ENCODE results near the gene C2CD2L.
"Not testable (repeated sequence)": the region's sequence is repeated elsewhere in the genome, so short reads cannot be mapped to it uniquely, and the experiment has no call there.

Gene C2CD2L

DNA sequence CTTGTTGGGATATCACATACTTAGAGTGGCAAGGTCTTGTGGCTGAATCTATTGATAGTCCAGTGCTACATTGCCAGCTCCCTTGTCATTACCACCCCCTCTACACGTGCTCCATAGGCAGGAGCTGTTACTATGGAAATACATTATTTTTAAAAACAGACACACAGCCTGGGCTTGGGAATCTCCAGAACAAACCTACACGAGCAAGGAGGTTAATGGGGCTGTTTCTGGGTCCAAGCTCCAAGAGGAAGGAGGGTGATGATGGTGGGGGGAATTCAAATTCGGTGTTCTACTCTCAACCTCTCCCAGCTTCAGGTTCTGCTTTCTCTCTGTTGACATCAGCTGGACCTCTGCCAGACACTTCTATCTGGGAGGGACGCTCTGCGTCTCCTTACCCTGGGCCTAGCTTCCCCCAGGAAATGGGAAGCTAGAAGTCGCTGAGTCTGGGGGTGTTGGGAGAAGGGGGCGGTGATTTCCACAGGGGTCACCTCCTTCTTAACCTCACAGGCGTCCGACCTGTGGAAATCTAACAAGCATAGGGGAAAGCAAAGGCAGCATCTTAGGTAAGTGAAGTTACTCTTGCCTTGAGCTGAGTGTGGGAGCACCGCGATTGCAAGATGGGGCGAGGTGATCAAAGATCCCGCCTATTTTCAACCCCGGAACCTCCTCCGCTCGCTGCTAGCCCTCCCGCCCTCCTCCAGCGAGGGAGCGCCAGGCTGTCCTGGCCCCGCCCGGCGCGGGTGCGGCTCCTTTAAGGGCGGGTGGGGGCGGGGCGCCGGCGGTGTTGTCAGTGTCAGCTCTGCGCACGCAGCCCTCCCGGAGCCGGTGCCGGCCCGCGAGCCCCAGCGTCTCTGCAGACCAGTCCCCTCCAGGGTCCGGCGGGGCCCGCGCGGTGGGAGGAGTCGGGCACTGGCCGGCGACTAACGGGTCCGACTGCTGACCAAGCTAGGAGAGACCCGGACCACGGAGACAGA lies at the start of gene C2CD2L:
Gene C2CD2L, plus strand, starts transcription at position 781 of the 974 bp plus-strand sequence. CDS start 398 bp downstream, outside the sequence.
- DNase-seq (ENCODE audit: low read depth in 3 of 3) = peak; percentile 76 to 87 (median 79)

GRCh38 chr11:119059128-119059527 lies 48.0 kb upstream of the C2CD2L start:
- DNase-seq (ENCODE audit: low read depth in 3 of 3) = not testable (repeated sequence)

DNA sequence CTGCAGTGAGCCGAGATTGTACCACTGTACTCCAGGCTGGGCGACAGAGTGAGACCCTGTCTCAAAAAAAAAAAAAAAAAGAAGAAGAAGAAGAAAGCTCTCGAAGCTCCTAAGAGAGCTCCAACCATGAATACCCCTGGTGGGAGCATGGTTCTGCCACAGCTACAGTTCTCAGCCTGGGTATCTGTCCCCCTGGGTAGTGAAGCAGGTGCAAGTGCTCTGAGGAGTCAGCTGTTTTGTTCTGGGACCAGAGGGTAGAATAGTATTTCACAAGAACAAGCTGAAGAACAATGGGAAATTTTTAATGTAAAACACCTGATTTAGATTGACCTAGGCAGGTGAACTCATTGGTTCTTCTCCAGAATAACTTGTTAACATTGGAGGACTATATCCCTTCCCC lies 45.9 kb upstream of the C2CD2L start:
- DNase-seq (ENCODE audit: low read depth in 3 of 3) = no peak

GRCh38 chr11:119062779-119063178 lies 44.4 kb upstream of the C2CD2L start:
- no peak for DNase-seq (ENCODE audit: low read depth in 3 of 3)

DNA sequence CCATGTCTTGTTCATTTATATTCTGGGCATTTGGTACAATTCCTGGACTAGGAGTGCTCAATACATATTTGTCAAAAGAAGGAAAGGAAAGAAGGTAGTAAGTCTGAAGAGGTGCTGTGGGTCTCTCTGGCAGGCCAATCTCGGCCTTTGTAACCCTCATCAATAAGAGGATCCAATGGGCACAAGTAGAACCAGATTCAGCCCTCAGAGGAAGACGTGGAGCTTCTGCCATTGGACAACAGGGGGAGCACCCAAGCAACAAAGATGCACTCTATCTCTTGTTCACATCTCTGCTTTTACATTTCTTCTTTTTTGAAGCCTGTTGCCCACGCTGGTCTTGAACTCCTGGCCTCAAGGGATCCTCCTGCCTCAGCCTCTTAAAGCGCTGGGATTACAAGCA lies 41.8 kb upstream of the C2CD2L start:
- peak in 2 of 3 experiments; percentile 12 to 18 for DNase-seq (ENCODE audit: low read depth in 3 of 3)

- peak; percentile 94 to 97 (median 94) for DNase-seq (ENCODE audit: low read depth in 3 of 3)
Observed at GRCh38 chr11:119067371-119068222, 39.5 kb upstream of the C2CD2L start, which contains the start of gene VPS11. TSS of gene VPS11 (plus strand) at chr11:119067818. CDS start at chr11:119067824, 6 bp downstream.

DNA sequence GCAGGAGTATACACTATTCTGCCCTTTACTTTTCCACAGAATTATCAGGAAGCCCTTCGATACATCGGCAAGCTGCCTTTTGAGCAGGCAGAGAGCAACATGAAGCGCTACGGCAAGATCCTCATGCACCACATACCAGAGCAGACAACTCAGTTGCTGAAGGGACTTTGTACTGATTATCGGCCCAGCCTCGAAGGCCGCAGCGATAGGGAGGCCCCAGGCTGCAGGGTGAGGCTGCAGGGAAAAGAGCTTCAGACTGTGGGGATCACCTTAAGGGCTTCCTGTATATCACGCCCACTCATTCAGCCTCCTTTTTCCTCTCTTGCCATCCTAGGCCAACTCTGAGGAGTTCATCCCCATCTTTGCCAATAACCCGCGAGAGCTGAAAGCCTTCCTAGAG lies 29.3 kb upstream of the C2CD2L start:
- DNase-seq (ENCODE audit: low read depth in 3 of 3) = no peak

GRCh38 chr11:119078675-119079420 lies 28.3 kb upstream of the C2CD2L start:
- DNase-seq (ENCODE audit: low read depth in 3 of 3) = no peak

GRCh38 chr11:119081682-119082260 lies 25.4 kb upstream of the C2CD2L start:
- no peak for DNase-seq (ENCODE audit: low read depth in 3 of 3)

DNA sequence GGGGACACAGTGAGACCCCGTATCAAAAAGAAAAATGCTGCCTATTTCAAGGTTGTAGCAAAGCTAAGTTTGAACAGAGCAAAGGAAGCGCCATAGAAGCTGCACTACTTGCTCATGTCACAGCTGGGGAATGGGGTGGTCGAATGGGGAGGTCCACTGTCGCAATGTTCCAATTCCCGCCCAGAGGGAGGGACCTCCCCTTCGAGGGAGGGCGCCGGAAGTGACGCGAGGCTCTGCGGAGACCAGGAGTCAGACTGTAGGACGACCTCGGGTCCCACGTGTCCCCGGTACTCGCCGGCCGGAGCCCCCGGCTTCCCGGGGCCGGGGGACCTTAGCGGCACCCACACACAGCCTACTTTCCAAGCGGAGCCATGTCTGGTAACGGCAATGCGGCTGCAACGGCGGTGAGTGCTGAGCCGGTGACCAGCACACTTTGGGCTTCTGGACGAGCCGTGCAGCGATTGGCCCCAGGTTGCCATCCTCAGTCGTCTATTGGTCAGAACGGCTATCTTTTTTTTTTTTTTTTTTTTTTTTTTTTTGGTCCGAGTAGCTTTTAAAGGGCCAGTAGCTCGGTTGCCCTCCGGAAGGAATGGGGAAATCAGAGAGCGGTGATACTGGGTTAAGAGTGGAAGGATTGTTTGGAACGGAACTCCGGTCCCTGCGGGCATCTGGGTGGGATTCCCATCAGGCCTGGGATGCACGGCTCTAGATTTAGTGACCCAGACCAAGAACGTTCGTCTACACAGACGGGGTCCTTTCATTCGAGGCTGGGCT lies 22.3 kb upstream of the C2CD2L start, which contains the start of gene HMBS:
Gene HMBS, plus strand, starts transcription at position 219 of the 774 bp plus-strand sequence. Its CDS starts 153 bp downstream, at position 372.
- peak; percentile 74 to 86 (median 86) for DNase-seq (ENCODE audit: low read depth in 3 of 3)

GRCh38 chr11:119085437-119085847 lies 21.7 kb upstream of the C2CD2L start:
- peak in 2 of 3 experiments; percentile 26 to 48 for DNase-seq (ENCODE audit: low read depth in 3 of 3)

GRCh38 chr11:119087123-119087522 lies 20.0 kb upstream of the C2CD2L start:
- DNase-seq (ENCODE audit: low read depth in 3 of 3) = no peak

- DNase-seq (ENCODE audit: low read depth in 3 of 3) = no peak
Observed at GRCh38 chr11:119087747-119088241, 19.4 kb upstream of the C2CD2L start.

DNA sequence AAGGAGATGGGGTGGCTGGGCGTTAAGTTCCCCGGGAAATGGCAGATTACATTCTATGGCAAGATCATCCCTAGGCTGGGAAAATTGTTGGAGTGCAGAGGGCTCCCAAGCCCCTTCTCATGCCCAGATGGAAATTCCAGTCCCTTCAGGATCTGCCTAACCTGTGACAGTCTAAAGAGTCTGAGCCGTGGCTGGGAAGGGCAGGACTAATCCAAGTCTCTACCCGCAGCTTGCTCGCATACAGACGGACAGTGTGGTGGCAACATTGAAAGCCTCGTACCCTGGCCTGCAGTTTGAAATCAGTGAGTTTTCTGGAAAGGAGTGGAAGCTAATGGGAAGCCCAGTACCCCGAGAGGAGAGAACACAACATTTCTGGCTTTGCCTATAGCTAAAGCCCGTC lies 18.7 kb upstream of the C2CD2L start:
- no peak for DNase-seq (ENCODE audit: low read depth in 3 of 3)

GRCh38 chr11:119089319-119089718 lies 17.8 kb upstream of the C2CD2L start:
- no peak for DNase-seq (ENCODE audit: low read depth in 3 of 3)

DNA sequence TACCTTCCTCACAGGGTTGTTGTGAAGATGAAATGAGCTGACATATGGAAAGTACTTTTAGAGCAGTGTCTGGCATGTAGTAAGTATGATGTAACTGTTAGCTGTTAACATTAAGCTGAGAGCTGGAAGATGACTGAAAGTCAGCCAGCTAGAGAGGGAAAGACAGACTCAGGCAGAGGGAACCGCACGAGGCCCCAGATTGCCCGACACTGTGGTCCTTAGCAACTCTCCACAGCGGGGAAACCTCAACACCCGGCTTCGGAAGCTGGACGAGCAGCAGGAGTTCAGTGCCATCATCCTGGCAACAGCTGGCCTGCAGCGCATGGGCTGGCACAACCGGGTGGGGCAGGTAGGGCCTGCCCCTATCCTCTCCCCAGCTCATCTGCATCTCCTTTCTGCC lies 16.0 kb upstream of the C2CD2L start:
- no peak for DNase-seq (ENCODE audit: low read depth in 3 of 3)

DNA sequence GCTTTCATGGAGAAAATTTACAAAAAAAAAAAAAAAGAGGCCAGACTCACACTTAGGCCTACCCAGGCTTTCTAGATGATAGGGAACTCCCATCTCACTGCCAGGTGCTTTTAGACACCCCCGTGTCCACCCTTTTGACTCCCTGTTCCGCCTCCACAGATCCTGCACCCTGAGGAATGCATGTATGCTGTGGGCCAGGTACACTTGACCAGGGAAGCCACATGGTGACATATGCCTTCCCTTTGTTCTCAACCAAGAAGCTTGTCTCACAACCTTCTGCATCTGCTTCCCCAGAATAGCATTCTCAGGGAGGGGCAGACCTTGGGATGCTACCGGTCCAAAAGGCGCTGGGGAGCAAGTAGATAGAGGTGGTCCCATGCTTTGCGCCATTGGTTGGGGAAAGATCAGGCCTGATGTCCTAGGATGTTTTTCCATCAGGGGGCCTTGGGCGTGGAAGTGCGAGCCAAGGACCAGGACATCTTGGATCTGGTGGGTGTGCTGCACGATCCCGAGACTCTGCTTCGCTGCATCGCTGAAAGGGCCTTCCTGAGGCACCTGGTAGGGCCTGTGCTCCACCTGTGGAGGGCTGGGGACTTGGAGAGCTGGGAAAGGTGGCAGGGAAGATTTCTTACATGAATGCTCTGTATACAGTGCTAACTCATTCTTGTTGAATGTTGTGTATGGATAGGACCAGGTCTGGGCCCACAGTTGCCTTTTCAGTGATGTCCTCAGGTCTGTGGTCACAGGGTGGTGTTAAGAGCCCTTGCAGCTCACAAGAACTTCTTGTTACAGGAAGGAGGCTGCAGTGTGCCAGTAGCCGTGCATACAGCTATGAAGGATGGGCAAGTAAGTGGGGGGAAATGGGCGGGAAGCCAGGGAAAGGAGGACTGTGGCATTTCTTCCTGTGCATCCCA lies 14.9 kb upstream of the C2CD2L start:
- no peak for DNase-seq (ENCODE audit: low read depth in 3 of 3)

DNA sequence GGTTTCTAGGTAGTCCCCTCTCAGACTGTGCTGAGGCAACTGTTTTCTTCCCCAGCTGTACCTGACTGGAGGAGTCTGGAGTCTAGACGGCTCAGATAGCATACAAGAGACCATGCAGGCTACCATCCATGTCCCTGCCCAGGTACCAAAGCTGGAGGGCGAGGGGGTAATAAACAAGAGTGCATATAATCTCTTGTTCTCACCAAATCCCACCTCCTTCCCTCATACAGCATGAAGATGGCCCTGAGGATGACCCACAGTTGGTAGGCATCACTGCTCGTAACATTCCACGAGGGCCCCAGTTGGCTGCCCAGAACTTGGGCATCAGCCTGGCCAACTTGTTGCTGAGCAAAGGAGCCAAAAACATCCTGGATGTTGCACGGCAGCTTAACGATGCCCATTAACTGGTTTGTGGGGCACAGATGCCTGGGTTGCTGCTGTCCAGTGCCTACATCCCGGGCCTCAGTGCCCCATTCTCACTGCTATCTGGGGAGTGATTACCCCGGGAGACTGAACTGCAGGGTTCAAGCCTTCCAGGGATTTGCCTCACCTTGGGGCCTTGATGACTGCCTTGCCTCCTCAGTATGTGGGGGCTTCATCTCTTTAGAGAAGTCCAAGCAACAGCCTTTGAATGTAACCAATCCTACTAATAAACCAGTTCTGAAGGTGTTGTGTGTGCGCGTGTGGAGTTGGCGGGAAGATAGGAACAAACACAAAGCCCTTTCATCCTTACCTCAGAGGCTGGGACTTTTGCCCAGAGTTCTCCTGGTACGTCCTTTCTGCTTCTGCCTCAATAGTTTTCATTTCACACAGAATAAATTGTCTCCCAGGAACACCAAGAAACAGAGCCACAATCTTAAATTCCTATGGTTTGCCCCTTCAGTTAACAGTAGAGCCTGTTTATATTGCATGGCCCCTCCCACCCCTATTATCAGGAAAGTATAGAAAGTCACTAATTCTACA lies 14.0 kb upstream of the C2CD2L start:
- DNase-seq (ENCODE audit: low read depth in 3 of 3) = no peak

Measured in stimulated activated CD4-positive, alpha-beta T cell treated with anti-CD3 and anti-CD28 coated beads, TNF-alpha, amount 100 ng/mL, for 4 hours (primary cell).